IPS-18a (cell line): ENCODE results near the gene LYZL1.
"Not testable (repeated sequence)": the region's sequence is repeated elsewhere in the genome, so short reads cannot be mapped to it uniquely, and the experiment has no call there.

Experiments
- H3K27ac ChIP-seq: one replicate; pipeline ENCODE4 v1.5.1; 2013; ENCODE audit warnings: low read length
- H3K27me3 ChIP-seq: one replicate; pipeline ENCODE4 v1.6.1; 2013; ENCODE audit warnings: mild to moderate bottlenecking, low read length; ENCODE audit not compliant: control insufficient read depth, insufficient read depth
- H3K36me3 ChIP-seq: one replicate; pipeline ENCODE4 v1.6.1; 2013; ENCODE audit warnings: low read depth, low read length; ENCODE audit not compliant: control insufficient read depth
- H3K4me1 ChIP-seq: one replicate; pipeline ENCODE4 v1.6.1; 2013; ENCODE audit warnings: low read depth, low read length; ENCODE audit not compliant: control insufficient read depth
- H3K4me3 ChIP-seq: one replicate; pipeline ENCODE4 v1.5.1; 2013; ENCODE audit warnings: low read length
- H3K9ac ChIP-seq: one replicate; pipeline ENCODE4 v1.6.1; 2013; ENCODE audit warnings: mild to moderate bottlenecking, low read length, moderate library complexity
- H3K9me3 ChIP-seq: one replicate; pipeline ENCODE4 v1.6.1; 2013; ENCODE audit warnings: low read depth, low read length; ENCODE audit not compliant: control insufficient read depth

The LYZL1 gene

DNA sequence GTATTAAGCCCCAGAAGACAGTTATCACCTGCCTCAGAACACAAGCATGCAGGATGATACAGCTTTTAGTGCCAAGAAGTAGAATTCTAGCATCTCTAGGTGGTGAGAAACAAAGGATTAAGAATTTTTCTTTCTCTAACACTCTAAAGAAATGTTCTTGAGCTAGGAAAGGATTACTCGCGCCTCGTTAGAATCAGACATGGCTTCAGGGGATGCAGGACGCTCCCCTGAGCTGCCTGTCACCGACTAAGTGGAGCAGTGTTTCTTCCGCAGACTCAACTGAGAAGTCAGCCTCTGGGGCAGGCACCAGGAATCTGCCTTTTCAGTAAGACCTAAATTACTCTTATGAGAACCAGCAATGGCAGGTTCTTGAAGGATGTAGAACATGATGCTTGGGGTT is at the start of gene LYZL1:
Gene LYZL1, plus strand, starts transcription at position 165 of the 400 bp plus-strand sequence. CDS start 2,798 bp downstream, outside the sequence.
- not testable (repeated sequence) for H3K9me3 ChIP-seq, H3K4me3 ChIP-seq, H3K27me3 ChIP-seq, H3K4me1 ChIP-seq, H3K36me3 ChIP-seq, H3K27ac ChIP-seq, H3K9ac ChIP-seq

DNA sequence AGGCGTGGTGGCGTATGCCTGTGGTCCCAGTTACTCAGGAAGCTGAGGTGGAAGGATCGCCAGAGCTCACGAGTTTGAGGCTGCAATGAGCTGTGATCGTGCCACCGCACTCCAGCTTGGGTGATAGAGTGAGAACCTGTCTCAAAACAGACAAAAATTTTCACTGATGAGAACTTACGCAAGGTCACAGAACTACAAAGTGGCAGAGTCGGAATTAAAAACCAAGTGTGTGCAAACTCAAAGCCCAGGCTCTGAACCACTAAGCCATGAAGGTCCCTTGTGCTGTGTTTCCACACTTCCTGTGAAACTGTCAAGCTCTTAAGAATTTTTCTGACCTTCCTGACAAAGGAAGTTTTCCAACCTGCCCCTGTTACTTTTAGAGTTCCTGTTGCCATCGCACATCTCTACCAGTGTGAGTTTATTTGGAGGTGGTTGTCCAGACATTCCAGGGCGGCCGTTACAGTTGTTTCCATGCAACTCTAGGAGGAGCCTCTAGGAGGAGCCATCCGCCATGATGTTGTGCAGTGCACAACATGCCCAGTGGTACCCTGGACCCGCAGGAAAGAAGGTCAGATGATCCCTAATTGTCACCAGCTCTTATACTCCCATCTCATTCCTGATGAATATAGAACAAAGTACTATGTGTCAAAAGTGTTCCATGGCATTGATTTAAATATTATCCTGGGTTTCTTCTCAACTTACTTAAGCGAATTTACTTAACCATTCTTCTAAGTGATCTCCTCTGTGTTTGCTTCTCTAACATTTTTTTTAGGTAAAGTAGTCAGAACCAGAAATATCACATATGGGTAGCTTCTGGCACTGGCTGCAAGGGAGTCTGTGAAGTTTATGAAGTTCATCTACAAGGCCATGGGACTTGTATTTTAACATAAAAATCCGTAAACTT is 49.0 kb upstream of the LYZL1 start:
- no peaks in the 10 kb centered on the region for H3K36me3 ChIP-seq
- no peak overlapping the region for H3K4me3 ChIP-seq
- no peaks in the 10 kb centered on the region for H3K27me3 ChIP-seq
- no peak overlapping the region for H3K9ac ChIP-seq
- H3K4me1 ChIP-seq: peaks cover 3% of the 10 kb centered on the region
- no peak overlapping the region for H3K27ac ChIP-seq
- H3K9me3 ChIP-seq: no peaks in the 10 kb centered on the region

DNA sequence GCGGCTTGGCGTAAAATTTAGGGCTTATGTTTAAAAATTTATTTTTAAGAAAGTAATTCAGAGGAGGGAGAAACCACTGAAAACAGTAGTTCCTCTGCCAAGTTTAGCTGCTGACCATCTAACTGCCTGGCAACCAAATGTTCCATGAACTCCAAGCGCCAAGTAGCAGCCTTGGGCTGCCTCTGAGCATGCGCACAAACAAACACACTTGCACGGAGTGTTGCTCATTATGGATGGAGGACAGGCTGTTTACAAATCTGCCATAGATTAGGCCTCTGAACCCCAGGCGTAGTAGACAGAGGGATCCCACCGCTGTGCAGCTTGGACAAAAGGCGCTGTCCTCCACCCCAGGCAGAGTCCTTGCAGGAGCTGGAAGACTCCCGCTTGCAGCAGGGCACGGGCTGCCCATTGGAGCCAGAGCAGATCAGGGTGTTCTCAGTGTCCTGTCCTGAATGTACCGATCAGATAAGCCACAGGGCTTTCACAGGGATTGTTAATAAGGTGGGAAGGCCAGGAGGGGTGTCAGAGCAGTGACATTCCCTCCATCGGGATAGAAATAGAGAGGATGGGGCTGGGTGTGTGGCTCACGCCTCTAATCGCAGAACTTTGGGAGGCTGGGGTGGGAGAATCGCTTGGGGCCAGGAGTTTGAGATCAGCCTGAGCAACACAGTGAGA is 47.7 kb upstream of the LYZL1 start:
- Histone ChIP-seq H3K27me3 (no peaks in the 10 kb centered on the region), H3K9me3 (no peaks in the 10 kb centered on the region), H3K4me1 (peaks cover 3% of the 10 kb centered on the region), H3K9ac (no peak overlapping the region), H3K4me3 (no peak overlapping the region), H3K36me3 (no peaks in the 10 kb centered on the region), H3K27ac (no peak overlapping the region)

DNA sequence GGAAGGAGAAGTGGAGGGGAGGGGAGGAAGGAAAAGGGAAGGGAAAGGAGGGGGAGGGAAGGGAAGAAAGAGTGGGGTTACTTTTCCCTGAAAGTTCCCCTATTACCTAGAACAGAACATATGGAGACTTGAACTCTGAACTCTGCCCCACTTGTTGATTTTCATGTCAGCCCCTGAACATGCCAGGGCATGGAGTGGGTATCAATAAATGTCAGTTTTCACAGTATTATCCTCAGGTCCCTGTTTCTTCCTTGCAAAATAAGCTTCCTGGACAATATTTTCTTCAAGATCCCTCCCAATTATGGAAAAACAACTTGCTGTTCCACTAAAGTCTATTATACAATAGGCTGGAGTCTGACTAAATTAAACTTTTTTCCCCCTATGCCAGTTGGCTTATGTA is 46.9 kb upstream of the LYZL1 start:
- Histone ChIP-seq H3K36me3 (no peaks in the 10 kb centered on the region), H3K27me3 (no peaks in the 10 kb centered on the region), H3K27ac (no peak overlapping the region), H3K9ac (no peak overlapping the region), H3K4me3 (no peak overlapping the region), H3K9me3 (no peaks in the 10 kb centered on the region), H3K4me1 (peaks cover 3% of the 10 kb centered on the region)

DNA sequence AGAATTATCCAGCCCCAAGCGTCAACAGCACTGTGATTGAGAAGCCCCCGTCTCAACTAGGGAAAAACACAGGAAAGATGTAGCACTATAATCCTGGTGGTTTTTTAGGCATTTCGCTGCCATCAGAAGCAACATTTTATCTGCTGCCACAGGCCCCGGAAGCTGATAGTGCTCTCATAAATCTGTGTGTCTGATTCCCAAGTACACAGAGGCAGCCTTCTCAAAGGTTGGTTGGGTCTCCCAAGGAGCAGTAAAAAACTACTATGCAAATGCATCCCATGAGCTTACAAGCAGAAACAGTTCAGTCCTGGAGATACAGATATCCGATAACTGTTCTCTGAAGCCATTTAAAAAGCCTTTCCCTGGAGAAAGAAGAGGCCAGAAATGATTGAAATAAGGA is 45.8 kb upstream of the LYZL1 start:
- no peak overlapping the region for H3K9ac ChIP-seq
- no peaks in the 10 kb centered on the region for H3K36me3 ChIP-seq
- no peaks in the 10 kb centered on the region for H3K27me3 ChIP-seq
- H3K4me1 ChIP-seq: peaks cover 3% of the 10 kb centered on the region
- no peak overlapping the region for H3K4me3 ChIP-seq
- H3K9me3 ChIP-seq: no peaks in the 10 kb centered on the region
- H3K27ac ChIP-seq: no peak overlapping the region

DNA sequence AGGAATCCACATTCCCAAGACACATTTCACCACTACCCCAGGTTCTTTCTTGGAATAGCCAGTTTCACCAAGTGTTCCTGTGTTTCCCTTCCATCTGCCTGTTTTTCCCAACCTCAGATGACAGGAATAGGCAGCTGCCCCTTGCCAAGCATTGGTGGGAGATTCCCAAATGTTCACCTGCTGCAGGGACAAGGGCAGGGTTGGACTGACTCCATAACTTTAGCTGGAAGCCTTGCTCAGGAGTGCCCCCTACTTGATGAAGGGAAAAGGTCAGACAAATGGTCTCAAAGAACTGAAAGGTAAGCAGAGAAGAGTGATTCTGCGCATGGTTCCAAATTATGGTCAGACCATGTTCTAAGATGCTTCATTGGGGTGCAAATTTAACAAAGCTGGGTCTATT is 45.1 kb upstream of the LYZL1 start:
- Histone ChIP-seq H3K27me3 (no peaks in the 10 kb centered on the region), H3K9ac (no peak overlapping the region), H3K4me1 (peaks cover 3% of the 10 kb centered on the region), H3K36me3 (no peaks in the 10 kb centered on the region), H3K4me3 (no peak overlapping the region), H3K9me3 (no peaks in the 10 kb centered on the region), H3K27ac (no peak overlapping the region)

DNA sequence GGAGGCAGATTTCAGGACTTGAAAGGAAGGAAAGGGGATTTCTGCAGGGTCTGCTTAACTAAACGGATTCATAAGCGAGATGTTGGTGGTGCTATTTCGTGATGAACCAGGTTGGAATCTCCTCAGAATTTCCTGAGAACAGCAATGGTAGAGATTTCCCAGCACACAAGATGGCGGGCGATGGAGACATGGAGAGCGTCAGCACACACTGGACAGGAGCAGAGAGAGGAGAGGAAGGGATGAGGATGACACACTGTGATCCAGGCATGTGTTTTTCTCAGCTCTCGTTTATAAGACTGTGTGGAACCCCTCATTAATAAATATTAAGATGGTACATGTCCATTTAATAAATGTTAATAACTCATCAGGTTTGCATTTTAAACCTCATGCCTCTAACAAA is 43.9 kb upstream of the LYZL1 start:
- Histone ChIP-seq H3K9ac (no peak overlapping the region), H3K4me3 (no peak overlapping the region), H3K27me3 (no peaks in the 10 kb centered on the region), H3K27ac (no peak overlapping the region), H3K4me1 (no peaks in the 10 kb centered on the region), H3K36me3 (no peaks in the 10 kb centered on the region), H3K9me3 (no peaks in the 10 kb centered on the region)

DNA sequence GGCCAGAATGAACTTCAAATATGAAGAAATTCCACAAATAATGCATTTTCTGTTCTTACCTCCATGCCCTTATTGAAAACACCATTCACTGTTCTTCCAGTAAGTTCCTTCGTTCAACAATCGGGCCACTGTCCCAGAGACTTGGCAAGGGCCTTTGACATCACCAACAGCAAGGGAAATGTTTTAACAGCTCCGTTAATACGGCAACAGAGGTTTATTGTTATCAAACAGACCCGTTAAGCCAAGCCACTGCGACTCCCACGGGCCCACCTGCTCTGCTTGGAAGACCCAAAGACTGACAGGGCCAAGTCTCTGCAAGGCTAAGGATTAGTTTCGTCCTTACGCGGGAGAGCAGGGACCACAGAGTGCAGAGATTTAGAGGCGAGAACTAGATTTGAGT is 43.4 kb upstream of the LYZL1 start:
- Histone ChIP-seq H3K9ac (no peak overlapping the region), H3K27me3 (no peaks in the 10 kb centered on the region), H3K36me3 (no peaks in the 10 kb centered on the region), H3K4me3 (no peak overlapping the region), H3K4me1 (no peaks in the 10 kb centered on the region), H3K9me3 (no peaks in the 10 kb centered on the region), H3K27ac (no peak overlapping the region)

DNA sequence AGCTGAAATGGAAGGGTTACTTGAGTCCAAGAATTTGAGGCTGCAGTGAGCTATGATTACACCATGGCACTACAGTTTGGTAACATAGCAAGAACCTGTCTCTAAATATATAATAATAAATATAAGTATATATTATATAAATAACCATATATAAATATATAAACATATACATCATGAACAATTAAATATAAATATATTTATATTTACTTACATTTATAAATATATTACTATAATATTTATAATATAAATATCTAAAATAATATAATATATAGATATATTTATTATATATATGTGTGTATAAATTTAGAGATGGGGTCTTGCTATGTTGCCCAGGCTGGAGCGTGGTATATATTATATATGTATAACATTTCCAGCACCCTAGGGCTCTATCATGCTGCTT is 42.4 kb upstream of the LYZL1 start:
- H3K4me3 ChIP-seq: no peak overlapping the region
- H3K27ac ChIP-seq: no peak overlapping the region
- no peaks in the 10 kb centered on the region for H3K9me3 ChIP-seq
- no peak overlapping the region for H3K9ac ChIP-seq
- H3K36me3 ChIP-seq: no peaks in the 10 kb centered on the region
- H3K27me3 ChIP-seq: no peaks in the 10 kb centered on the region
- no peaks in the 10 kb centered on the region for H3K4me1 ChIP-seq

DNA sequence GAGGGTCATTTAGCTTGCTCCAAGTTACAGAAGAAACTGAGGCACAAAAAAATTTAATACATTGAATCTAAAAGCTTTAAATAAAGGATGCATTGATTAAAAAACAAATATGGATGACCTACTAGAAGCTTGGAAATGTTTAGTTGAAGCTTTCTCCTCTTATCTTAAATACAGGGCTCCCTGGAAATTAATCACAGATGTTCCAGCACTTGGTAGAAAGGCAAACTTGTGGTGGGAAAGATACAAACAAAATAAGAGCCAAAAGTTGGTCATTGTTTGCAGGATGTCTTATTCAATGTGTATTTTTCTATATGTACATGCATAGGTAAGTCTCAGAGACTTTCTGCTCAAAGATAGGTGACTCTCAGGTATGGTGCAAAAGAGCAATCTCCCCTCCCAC is 40.7 kb upstream of the LYZL1 start:
- Histone ChIP-seq H3K9ac (no peak overlapping the region), H3K4me1 (no peaks in the 10 kb centered on the region), H3K27me3 (no peaks in the 10 kb centered on the region), H3K27ac (no peak overlapping the region), H3K4me3 (no peak overlapping the region), H3K9me3 (no peaks in the 10 kb centered on the region), H3K36me3 (no peaks in the 10 kb centered on the region)

DNA sequence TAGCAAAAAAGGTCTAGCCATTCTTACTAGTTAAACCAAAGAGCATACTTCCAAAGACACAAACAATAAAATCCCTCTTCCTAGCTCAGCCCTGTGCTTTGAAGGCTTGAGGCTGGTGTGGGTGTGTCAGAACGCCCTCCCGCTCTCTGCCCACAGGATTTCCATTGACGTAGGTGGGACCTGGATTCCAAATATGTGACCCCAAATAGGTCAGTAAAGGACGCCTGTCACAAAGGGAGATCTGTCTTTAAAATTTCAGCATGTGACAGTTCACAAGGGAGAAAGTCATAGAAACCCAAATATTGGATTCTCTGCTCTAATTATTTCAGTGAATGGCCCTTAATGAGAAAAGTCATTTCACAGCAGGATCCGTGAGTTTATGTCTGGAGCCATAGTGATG is 39.9 kb upstream of the LYZL1 start:
- H3K9ac ChIP-seq: no peak overlapping the region
- no peaks in the 10 kb centered on the region for H3K4me1 ChIP-seq
- H3K9me3 ChIP-seq: no peaks in the 10 kb centered on the region
- no peak overlapping the region for H3K4me3 ChIP-seq
- H3K36me3 ChIP-seq: no peaks in the 10 kb centered on the region
- no peak overlapping the region for H3K27ac ChIP-seq
- H3K27me3 ChIP-seq: no peaks in the 10 kb centered on the region

DNA sequence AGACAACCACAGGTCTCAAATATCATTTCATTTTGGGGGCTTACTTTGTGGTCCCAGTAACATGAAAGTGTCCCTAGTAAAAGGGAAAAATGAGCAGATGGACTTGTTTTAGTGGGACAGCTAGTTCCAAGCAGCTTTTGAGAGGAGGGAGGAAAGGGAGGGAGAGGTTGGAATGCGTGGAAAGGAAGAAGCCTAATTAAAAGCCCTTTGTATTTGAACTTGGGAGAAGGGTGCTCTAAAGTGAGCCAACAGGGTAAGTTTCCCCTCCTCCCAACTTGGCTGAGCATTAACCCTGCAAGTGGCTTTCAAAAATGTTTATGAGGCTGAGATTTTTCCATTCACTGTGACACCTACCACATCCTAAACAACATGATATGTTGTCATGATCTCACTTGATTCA is 38.8 kb upstream of the LYZL1 start:
- H3K27me3 ChIP-seq: no peaks in the 10 kb centered on the region
- no peaks in the 10 kb centered on the region for H3K9me3 ChIP-seq

More for the DNA sequence above, 38.8 kb upstream of the LYZL1 start:
- H3K4me3 ChIP-seq: no peak overlapping the region
- no peak overlapping the region for H3K27ac ChIP-seq
- no peak overlapping the region for H3K9ac ChIP-seq
- peaks cover 7% of the 10 kb centered on the region for H3K4me1 ChIP-seq
- H3K36me3 ChIP-seq: no peaks in the 10 kb centered on the region
